Activated B cell treated with CpG ODN at 0.5 μM for 24 hours (primary cell): Measurements from ENCODE around the gene OR1N2. TPM values are rescaled to one million over a fixed set of nuclear protein-coding genes. Genes with fewer than 3 reads are reported as not detected.
"Not testable (repeated sequence)": the region's sequence is repeated elsewhere in the genome, so short reads cannot be mapped to it uniquely, and the experiment has no call there.

Experiments used
- ATAC-seq: fragments of 200-7000 bp; cut with Tn5 transposase; one replicate; pipeline ENCODE4 v1.10.0; 2021; ENCODE audit warnings: low read depth, mild to moderate bottlenecking, moderate library complexity
- CTCF ChIA-PET: fragments of 350-600 bp; sonication (Branson Sonifier 250); formaldehyde crosslinking; loops from one replicate; lab custom pipeline; 2021; ENCODE audit warnings: antibody characterized with exemption; lab: Charles Lee
- POLR2A ChIA-PET: fragments of 350-600 bp; sonication (Branson Sonifier 250); formaldehyde crosslinking; loops from one replicate; lab custom pipeline; 2021; ENCODE audit warnings: antibody characterized with exemption; lab: Charles Lee
- DNase-seq: peaks from one replicate; pipeline ENCODE4 v3.0.0; 2022
- H3K27ac Mint-ChIP-seq: one replicate; pipeline ENCODE4 v1.8.0; 2020; ENCODE audit warnings: mixed read lengths
- H3K27me3 Mint-ChIP-seq: one replicate; pipeline ENCODE4 v1.8.0; 2021; ENCODE audit warnings: mixed read lengths
- H3K36me3 Mint-ChIP-seq: one replicate; pipeline ENCODE4 v1.8.0; 2021; ENCODE audit warnings: low read depth, mixed read lengths
- H3K4me1 Mint-ChIP-seq: one replicate; pipeline ENCODE4 v1.8.0; 2021; ENCODE audit warnings: mixed read lengths
- H3K4me3 Mint-ChIP-seq: one replicate; pipeline ENCODE4 v1.8.0; 2020; ENCODE audit warnings: mild to moderate bottlenecking, mixed read lengths
- H3K9me3 Mint-ChIP-seq: one replicate; pipeline ENCODE4 v1.8.0; 2020; ENCODE audit warnings: mixed read lengths
- CTCF ChIP-seq: fragments of 200-600 bp; IDR thresholded peaks from one replicate; pipeline ENCODE4 v1.8.0; 2022; ENCODE audit warnings: antibody characterized with exemption, mild to moderate bottlenecking
- intact Hi-C: fragments of 100-400 bp; cut with micrococcal nuclease; formaldehyde crosslinking; loops from one replicate; pipeline ENCODE4 v1.15.1; 2024
- total RNA-seq: library from RNA; stranded (reverse); gene quantifications from 2 replicates; pipeline ENCODE4 v1.2.3, GENCODE V29; 2022

The OR1N2 gene
- total RNA-seq, 1 donor from 2014 or later, result not detected

- no peak for TF ChIP-seq CTCF
- no peak for DNase-seq
- no peak overlapping the region for H3K4me3 Mint-ChIP-seq
- no peaks in the 10 kb centered on the region for H3K4me1 Mint-ChIP-seq
- no peaks in the 10 kb centered on the region for H3K36me3 Mint-ChIP-seq
- no peaks in the 10 kb centered on the region for H3K9me3 Mint-ChIP-seq
- no peak overlapping the region for H3K27ac Mint-ChIP-seq
- H3K27me3 Mint-ChIP-seq, result peaks cover 15% of the 10 kb centered on the region
- POLR2A ChIA-PET, result no interaction called here
- no peak for ATAC-seq
- CTCF ChIA-PET, result no interaction called here
- intact Hi-C loops, result no loop called here
These were observed 33.5 kb upstream of the OR1N2 start for GRCh38 chr9:122519376-122519775.

- Mint-ChIP-seq H3K4me1 (no peaks in the 10 kb centered on the region), H3K4me3 (no peak overlapping the region), H3K36me3 (no peaks in the 10 kb centered on the region), H3K27me3 (peaks cover 14% of the 10 kb centered on the region), H3K9me3 (no peaks in the 10 kb centered on the region), H3K27ac (no peak overlapping the region)
- intact Hi-C loops, result no loop called here
- no peak for TF ChIP-seq CTCF
- POLR2A ChIA-PET, result no interaction called here
- DNase-seq, result no peak
- ATAC-seq, result no peak
- CTCF ChIA-PET, result no interaction called here
These were observed 26.3 kb upstream of the OR1N2 start for GRCh38 chr9:122526602-122527001.

DNA sequence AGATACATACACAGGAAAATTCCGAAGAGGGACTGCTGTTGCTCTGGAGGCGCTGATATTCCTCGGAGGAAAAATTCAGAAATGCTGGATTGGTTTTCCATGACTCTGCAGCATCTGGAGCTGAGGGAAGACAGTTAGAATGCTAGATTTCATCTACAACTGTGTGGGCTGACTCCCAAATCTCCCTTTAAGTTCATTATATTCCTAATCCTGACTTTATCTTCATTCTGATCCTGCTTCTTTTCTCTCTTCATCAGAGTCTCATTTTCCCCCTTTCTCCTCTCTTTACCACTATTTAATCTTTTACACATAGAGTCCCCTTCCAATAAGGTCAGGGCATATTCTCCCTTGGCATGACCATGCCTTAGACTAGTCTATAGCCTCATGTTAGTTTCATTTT lies 25.7 kb upstream of the OR1N2 start, which contains the start of gene OR1N1:
Gene OR1N1 (minus strand): TSS at position 101 of the 400 bp plus-strand sequence. CDS start 0 bp downstream, at position 101.
- H3K27me3 Mint-ChIP-seq, result peaks cover 14% of the 10 kb centered on the region
- H3K27ac Mint-ChIP-seq, result no peak within 1 kb of the TSS
- ATAC-seq (no peak), DNase-seq (no peak)
- CTCF ChIA-PET, result interaction anchor here (0.7 kb wide), 1 partner anchor 29 kb away, joined by 3 read pairs; no protein-coding TSS in a partner anchor
- no peak within 1 kb of the TSS for H3K4me3 Mint-ChIP-seq
- H3K9me3 Mint-ChIP-seq, result no peaks in the 10 kb centered on the region
- POLR2A ChIA-PET, result no interaction called here
- no peaks in the 10 kb centered on the region for H3K36me3 Mint-ChIP-seq
- intact Hi-C loops, result no loop called here
- H3K4me1 Mint-ChIP-seq, result no peaks in the 10 kb centered on the region
- TF ChIP-seq CTCF, result no peak

- DNase-seq, H3K27ac Mint-ChIP-seq, H3K4me3 Mint-ChIP-seq, H3K36me3 Mint-ChIP-seq, ATAC-seq, CTCF ChIA-PET, POLR2A ChIA-PET, H3K9me3 Mint-ChIP-seq, intact Hi-C loops, H3K4me1 Mint-ChIP-seq: not testable (repeated sequence)
- peaks cover 14% of the 10 kb centered on the region for H3K27me3 Mint-ChIP-seq
These were observed 21.8 kb upstream of the OR1N2 start for GRCh38 chr9:122531157-122531556.

GRCh38 chr9:122536134-122536533 lies 16.8 kb upstream of the OR1N2 start:
- peaks cover 9% of the 10 kb centered on the region for H3K27me3 Mint-ChIP-seq
- POLR2A ChIA-PET, result no interaction called here
- H3K9me3 Mint-ChIP-seq, result peaks cover 6% of the 10 kb centered on the region
- no peaks in the 10 kb centered on the region for H3K4me1 Mint-ChIP-seq
- DNase-seq (no peak), ATAC-seq (no peak)
- no peak for TF ChIP-seq CTCF
- CTCF ChIA-PET, result no interaction called here
- intact Hi-C loops, result no loop called here
- no peaks in the 10 kb centered on the region for H3K36me3 Mint-ChIP-seq
- H3K27ac Mint-ChIP-seq, result no peak overlapping the region
- H3K4me3 Mint-ChIP-seq, result no peak overlapping the region

DNA sequence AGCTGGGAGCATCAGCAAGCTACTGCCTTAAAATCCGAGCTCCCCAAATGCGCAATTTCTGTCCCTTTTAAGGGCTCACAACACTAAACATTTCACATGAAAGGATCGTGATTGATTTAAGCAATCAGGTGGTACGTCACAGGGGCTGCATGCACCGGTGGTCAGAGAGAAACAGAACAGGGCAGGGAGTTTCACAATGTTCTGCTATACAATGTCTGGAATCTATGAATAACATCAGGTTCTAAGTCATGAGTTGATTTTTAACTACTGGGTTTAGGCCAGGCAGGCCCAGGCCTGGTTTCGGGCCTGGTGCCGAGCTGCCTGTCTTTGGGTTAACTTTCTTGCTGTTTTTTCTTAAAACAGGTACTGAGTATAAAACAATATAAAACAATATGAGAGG lies 15.8 kb upstream of the OR1N2 start:
- H3K4me1 Mint-ChIP-seq, H3K9me3 Mint-ChIP-seq, H3K27ac Mint-ChIP-seq, intact Hi-C loops, CTCF ChIA-PET, H3K4me3 Mint-ChIP-seq, H3K36me3 Mint-ChIP-seq, ATAC-seq, POLR2A ChIA-PET, DNase-seq: not testable (repeated sequence)
- peaks cover 13% of the 10 kb centered on the region for H3K27me3 Mint-ChIP-seq
